GM12878 (cell line): ENCODE data around the gene OSBPL3. TPM values are rescaled to one million over a fixed set of nuclear protein-coding genes. Genes with fewer than 3 reads are reported as not detected.

Experiments used
- ASH2L ChIP-seq: fragments of 300-600, 200-600 bp; sonication (generic); IDR thresholded peaks from 2 replicates; pipeline ENCODE4 v1.6.1; 2017; ENCODE audit warnings: low read depth, mild to moderate bottlenecking, borderline replicate concordance
- BHLHE40 ChIP-seq, 2 experiments: fragments of 450-650 bp in 1 of 2; IDR thresholded peaks; 2 replicates each; pipeline ENCODE4 v1.6.1; 2011 to 2017; ENCODE audit warnings: low read depth in 2 of 2, borderline replicate concordance in 1 of 2, improper control_type of control experiment in 1 of 2, low read length in 1 of 2, mild to moderate bottlenecking in 1 of 2
- BRCA1 ChIP-seq: IDR thresholded peaks from 2 replicates; pipeline ENCODE4 v1.6.1; 2011; ENCODE audit warnings: low read depth, low read length, improper control_type of control experiment
- CBFB ChIP-seq: IDR thresholded peaks from 2 replicates; pipeline ENCODE4 v1.6.1; 2016; ENCODE audit warnings: antibody characterized with exemption, low read depth
- CBX3 ChIP-seq: fragments of 200-600 bp; sonication (generic); IDR thresholded peaks from 2 replicates; pipeline ENCODE4 v1.6.1; 2016; ENCODE audit warnings: low read depth, borderline replicate concordance
- CREB1 ChIP-seq: IDR thresholded peaks from 2 replicates; pipeline ENCODE4 v1.6.1; 2012; ENCODE audit warnings: low read depth, mild to moderate bottlenecking, inconsistent platforms
- EZH2 ChIP-seq: IDR thresholded peaks from 2 replicates; pipeline ENCODE4 v1.6.1; 2012; ENCODE audit warnings: low read depth, mild to moderate bottlenecking, control low read depth, inconsistent platforms, low read length, borderline replicate concordance; ENCODE audit not compliant: control insufficient read depth
- FOS ChIP-seq: IDR thresholded peaks from 3 replicates; pipeline ENCODE4 v1.6.1; 2011; ENCODE audit warnings: borderline replicate concordance; ENCODE audit not compliant: insufficient read length; ENCODE audit errors: extremely low read depth
- GABPA ChIP-seq: IDR thresholded peaks from 2 replicates; pipeline ENCODE4 v1.6.1; 2014; ENCODE audit warnings: antibody characterized with exemption, low read depth, mild to moderate bottlenecking, inconsistent platforms
- GATAD2B ChIP-seq: fragments of 450-650 bp; conservative IDR thresholded peaks from 2 replicates; pipeline ENCODE4 v1.6.1; 2017; ENCODE audit warnings: low read depth, mild to moderate bottlenecking, moderate library complexity
- MEF2A ChIP-seq: IDR thresholded peaks from 2 replicates; pipeline ENCODE4 v1.6.1; 2011; ENCODE audit warnings: low read depth, mild to moderate bottlenecking, low read length, moderate library complexity; ENCODE audit not compliant: insufficient read depth
- NFXL1 ChIP-seq: fragments of 450-650 bp; IDR thresholded peaks from 2 replicates; pipeline ENCODE4 v1.6.1; 2017; ENCODE audit warnings: antibody characterized with exemption, mild to moderate bottlenecking, borderline replicate concordance
- NFYA ChIP-seq: IDR thresholded peaks from 2 replicates; pipeline ENCODE4 v1.6.1; 2011; ENCODE audit warnings: low read depth, mild to moderate bottlenecking, low read length, improper control_type of control experiment, borderline replicate concordance
- PBX3 ChIP-seq: IDR thresholded peaks from 2 replicates; pipeline ENCODE4 v1.6.1; 2011; ENCODE audit warnings: mild to moderate bottlenecking, low read depth, low read length, moderate library complexity; ENCODE audit not compliant: insufficient replicate concordance
- RBBP5 ChIP-seq: fragments of 200-600 bp; sonication (generic); conservative IDR thresholded peaks from 2 replicates; pipeline ENCODE4 v1.6.1; 2016
- SMAD5 ChIP-seq: IDR thresholded peaks from 2 replicates; pipeline ENCODE4 v1.6.1; 2016; ENCODE audit warnings: antibody characterized with exemption, low read depth
- SMARCA5 ChIP-seq: fragments of 450-650 bp; IDR thresholded peaks from 2 replicates; pipeline ENCODE4 v1.6.1; 2017; ENCODE audit warnings: mild to moderate bottlenecking
- SP1 ChIP-seq: IDR thresholded peaks from one replicate; pipeline ENCODE4 v1.6.1; 2011; ENCODE audit warnings: low read depth, low read length
- SUZ12 ChIP-seq: fragments of 200-600 bp; sonication (generic); IDR thresholded peaks from one replicate; pipeline ENCODE4 v1.6.1; 2018; ENCODE audit warnings: antibody characterized with exemption, mild to moderate bottlenecking; ENCODE audit not compliant: unreplicated experiment
- TBL1XR1 ChIP-seq: IDR thresholded peaks from 2 replicates; pipeline ENCODE4 v1.6.1; 2012; ENCODE audit warnings: low read depth, low read length, improper control_type of control experiment
- TCF3 ChIP-seq: IDR thresholded peaks from 2 replicates; pipeline ENCODE4 v1.6.1; 2012; ENCODE audit warnings: low read depth, mild to moderate bottlenecking, low read length, borderline replicate concordance; ENCODE audit not compliant: insufficient read depth
- WRNIP1 ChIP-seq: IDR thresholded peaks from 2 replicates; pipeline ENCODE4 v1.6.1; 2011; ENCODE audit warnings: low read depth, low read length, improper control_type of control experiment, borderline replicate concordance
- ZBED1 ChIP-seq: IDR thresholded peaks from 2 replicates; pipeline ENCODE4 v1.6.1; 2016; ENCODE audit warnings: borderline replicate concordance
- polyA plus RNA-seq, 11 experiments: library from polyadenylated mRNA; depleted of rRNA in 4 of 11; unstranded in 6 of 11; stranded (reverse) in 5 of 11; fragments of >200 nt; fragmentation: Nextera tagmentation in 4 of 11; fragmentation: Illumina TruSeq in 1 of 11; extraction: Ambion mirVana in 4 of 11; extraction: Trizol in 1 of 11; gene quantifications; 1 replicate in 1 of 11; 2 replicates in 10 of 11; pipeline versions ENCODE4 v1.2.1 to v1.2.3, GENCODE V29; 2011 to 2016; ENCODE audit warnings: inconsistent platforms in 2 of 11, missing spikeins in 2 of 11, low read depth in 1 of 11
- total RNA-seq, 4 experiments: library from RNA; depleted of rRNA in 3 of 4; stranded (reverse); fragments of >200 nt in 3 of 4; fragmentation: Illumina TruSeq in 1 of 4; extraction: Trizol in 1 of 4; gene quantifications; 2 replicates each; pipeline versions ENCODE4 v1.2.1 to v1.2.3, GENCODE V29; 2013 to 2021
- TF ChIP-seq, protein P1 (sequence below): fragments of 450-650 bp; conservative IDR thresholded peaks from 2 replicates; pipeline ENCODE4 v1.6.1; 2017; ENCODE audit warnings: mild to moderate bottlenecking, moderate library complexity

OSBPL3 gene
- total and polyA plus RNA-seq, 10 of the 15 experiments (the other 5 are each of a cell fraction or from before 2014, with no cell fraction given), result 6.1 to 46.6 (median 27.0) TPM

- TF ChIP-seq, protein P1, sequence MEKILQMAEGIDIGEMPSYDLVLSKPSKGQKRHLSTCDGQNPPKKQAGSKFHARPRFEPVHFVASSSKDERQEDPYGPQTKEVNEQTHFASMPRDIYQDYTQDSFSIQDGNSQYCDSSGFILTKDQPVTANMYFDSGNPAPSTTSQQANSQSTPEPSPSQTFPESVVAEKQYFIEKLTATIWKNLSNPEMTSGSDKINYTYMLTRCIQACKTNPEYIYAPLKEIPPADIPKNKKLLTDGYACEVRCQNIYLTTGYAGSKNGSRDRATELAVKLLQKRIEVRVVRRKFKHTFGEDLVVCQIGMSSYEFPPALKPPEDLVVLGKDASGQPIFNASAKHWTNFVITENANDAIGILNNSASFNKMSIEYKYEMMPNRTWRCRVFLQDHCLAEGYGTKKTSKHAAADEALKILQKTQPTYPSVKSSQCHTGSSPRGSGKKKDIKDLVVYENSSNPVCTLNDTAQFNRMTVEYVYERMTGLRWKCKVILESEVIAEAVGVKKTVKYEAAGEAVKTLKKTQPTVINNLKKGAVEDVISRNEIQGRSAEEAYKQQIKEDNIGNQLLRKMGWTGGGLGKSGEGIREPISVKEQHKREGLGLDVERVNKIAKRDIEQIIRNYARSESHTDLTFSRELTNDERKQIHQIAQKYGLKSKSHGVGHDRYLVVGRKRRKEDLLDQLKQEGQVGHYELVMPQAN, result peak; percentile 76
- TF ChIP-seq ASH2L (no peak), ZBED1 (0 out of 2 replicates have a peak, but pooled peaks have one; percentile 16), WRNIP1 (no peak), NFXL1 (no peak), CBX3 (no peak), EZH2 (no peak), TBL1XR1 (no peak), MEF2A (no peak), TCF3 (peak; percentile 54; the same call in 1 of the 2 replicates), SMAD5 (no peak; the same call in 1 of the 2 replicates), SP1 (peak; percentile 87), SMARCA5 (0 out of 2 replicates have a peak, but pooled peaks have one; percentile 2), PBX3 (peak; percentile 94), FOS (no peak), GABPA (no peak), CREB1 (peak; percentile 83), NFYA (no peak), CBFB (peak; percentile 12; the same call in 1 of the 2 replicates), GATAD2B (no peak; the same call in 1 of the 2 replicates), RBBP5 (no peak), BRCA1 (no peak), SUZ12 (no peak), BHLHE40 (IDR thresholded peaks at IDR 0.05; ENCODE audit: borderline replicate concordance in 1 of 2, low read depth in 2 of 2, low read length in 1 of 2) (peak; percentile 53 to 56; a peak in 3 of 4 replicates)
Measured at GRCh38 chr7:24979863-24980533, at the start of gene OSBPL3 (continued).
